Kidney glomerular epithelial cell (primary cell): ENCODE data around the gene USP43.
A peak's percentile ranks its signal among the peaks of the same experiment; 100 is the strongest.

Experiments used
- DNase-seq: peaks from one replicate; lab custom pipeline; 2025; lab: John Stamatoyannopoulos, UW

Gene USP43

DNA sequence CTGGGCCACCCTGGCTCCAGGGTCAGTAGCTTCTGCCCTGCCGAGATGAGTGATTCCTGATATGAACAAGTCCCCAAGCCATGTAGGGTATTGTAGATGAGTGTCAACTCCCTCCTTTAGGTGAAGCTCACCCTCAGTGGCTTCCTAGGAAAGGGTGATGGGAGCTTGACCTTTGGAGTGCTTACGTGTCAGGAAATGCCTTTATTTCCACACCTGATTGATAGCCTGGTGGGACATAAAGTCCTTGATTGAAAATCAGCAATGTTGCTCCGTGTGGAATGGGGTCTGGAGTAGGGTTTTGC, 58.4 kb downstream of the USP43 start:
- DNase-seq, result no peak

DNA sequence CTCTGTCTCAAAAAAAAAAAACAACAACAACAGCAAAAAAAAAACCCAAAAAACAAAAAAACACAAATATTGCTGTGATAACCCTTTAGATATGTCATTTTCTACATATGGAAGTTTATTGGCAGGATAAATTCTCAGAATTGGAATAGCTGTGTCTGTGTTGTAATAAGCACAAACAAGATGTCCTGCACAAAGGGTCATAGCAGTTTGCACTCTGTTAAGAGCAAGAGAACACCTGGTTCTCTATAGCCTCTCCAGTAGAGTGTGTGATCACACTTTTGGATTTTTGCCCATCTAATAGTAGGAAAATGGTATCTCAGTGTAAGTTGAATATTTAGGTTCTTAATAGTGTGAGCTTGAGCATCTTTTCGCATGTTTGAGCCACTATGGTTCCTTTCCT, 60.4 kb downstream of the USP43 start:
- no peak for DNase-seq

GRCh38 chr17:9707948-9708347, 62.6 kb downstream of the USP43 start:
- DNase-seq, result no peak

DNA sequence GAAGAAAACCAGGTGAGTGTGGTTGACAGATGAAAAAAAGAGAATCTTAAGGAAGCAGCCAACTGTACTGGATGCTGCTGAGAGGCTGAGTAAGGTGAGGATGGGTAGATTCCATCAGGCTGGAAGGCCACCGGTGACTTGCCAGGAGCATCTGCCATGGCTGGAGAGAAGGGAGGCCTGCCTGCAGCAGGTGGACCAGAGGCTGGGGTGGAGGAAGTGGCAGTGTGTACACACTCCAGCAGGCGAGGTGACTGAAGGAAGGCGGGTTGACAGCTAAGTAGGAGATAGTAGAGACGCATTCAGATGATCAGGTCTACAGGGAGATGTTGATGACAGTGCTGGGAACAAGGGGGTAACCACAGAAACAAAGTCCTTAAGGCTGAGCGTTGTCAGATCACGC, 69.5 kb downstream of the USP43 start:
- DNase-seq, result no peak

DNA sequence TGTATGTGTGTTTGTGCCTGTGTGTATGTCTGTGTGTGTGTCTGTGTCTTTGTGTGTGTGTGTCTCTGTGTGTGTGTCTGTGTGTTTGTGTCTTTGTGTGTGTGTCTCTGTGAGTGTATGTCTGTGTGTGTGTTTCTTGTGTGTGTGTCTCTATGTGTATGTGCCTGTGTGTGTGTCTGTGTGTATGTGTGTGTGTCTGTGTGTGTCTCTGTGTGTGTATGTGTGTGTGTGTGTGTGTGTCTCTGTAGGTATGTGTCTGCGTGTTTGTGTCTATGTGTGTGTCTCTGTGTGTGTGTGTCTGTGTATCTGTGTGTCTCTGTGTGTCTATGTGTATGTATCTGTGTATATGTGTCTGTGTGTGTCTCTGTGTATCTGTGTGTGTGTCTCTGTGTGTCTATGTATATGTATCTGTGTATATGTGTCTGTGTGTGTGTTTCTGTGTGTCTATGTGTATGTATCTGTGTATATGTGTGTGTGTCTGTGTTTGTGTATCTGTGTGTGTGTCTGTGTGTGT, 70.2 kb downstream of the USP43 start:
- DNase-seq, result no peak

- DNase-seq, result peak; percentile 8
Observed at GRCh38 chr17:9725575-9725974, 80.3 kb downstream of the USP43 start.

DNA sequence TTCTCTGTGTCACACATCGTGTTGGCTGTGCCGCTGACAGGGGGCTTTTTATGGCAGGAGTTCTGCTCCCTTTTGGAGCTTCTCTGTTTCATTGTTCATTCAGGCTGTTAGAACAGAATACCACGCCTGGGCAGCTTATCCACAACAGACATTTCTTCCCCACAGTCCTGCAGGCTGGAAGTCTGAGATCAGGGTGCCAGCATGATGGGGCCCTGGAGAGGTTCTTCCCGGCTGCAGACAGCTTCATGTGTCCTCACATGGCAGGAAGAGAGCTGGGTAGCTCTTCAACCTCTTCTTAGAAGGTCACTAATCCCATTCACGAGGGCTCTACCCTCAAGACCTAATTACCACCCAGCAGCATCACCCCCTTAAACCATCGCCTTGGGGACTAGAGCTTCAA, 81.0 kb downstream of the USP43 start:
- no peak for DNase-seq

DNA sequence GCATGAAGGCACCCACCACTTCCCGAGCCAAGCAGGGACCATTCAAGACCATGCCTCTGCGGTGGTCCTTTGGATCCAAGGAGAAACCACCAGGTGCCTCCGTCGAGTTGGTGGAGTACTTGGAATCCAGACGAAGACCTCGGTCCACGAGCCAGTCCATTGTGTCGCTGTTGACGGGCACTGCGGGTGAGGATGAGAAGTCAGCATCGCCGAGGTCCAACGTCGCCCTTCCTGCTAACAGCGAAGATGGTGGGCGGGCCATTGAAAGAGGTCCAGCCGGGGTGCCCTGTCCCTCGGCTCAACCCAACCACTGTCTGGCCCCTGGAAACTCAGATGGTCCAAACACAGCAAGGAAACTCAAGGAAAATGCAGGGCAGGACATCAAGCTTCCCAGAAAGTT, 82.7 kb downstream of the USP43 start:
- no peak for DNase-seq

GRCh38 chr17:9728564-9728963, 83.2 kb downstream of the USP43 start:
- DNase-seq, result no peak

DNA sequence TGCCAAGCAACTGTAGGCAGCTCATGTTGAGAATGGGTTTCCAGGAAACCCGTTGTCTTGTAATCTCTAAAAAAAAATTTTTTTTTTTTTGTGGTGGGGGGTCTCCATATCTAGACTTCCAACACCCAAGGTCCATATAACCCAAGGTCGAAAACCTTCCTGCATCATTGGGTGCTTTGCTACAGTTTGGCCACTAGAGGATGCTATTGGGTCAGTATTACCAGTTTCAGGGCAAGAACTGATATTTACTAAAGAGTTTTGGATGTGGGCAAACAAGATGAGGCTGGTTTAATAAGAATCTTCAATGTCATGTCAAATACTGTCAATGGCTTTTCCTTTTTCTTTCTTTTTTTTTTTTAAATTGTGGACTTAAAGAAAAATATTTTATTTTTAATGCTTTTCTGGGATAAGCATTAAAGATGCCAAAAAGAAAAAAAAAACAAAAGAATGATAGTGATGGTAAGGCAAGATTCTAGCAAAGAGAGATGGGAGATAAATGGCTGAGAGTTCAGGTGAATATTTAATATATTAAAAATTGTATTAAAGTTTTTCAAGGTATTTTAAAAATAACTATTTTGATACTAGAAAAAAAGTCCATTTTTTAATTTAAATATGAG, 83.8 kb downstream of the USP43 start:
- peak; percentile 38 for DNase-seq

DNA sequence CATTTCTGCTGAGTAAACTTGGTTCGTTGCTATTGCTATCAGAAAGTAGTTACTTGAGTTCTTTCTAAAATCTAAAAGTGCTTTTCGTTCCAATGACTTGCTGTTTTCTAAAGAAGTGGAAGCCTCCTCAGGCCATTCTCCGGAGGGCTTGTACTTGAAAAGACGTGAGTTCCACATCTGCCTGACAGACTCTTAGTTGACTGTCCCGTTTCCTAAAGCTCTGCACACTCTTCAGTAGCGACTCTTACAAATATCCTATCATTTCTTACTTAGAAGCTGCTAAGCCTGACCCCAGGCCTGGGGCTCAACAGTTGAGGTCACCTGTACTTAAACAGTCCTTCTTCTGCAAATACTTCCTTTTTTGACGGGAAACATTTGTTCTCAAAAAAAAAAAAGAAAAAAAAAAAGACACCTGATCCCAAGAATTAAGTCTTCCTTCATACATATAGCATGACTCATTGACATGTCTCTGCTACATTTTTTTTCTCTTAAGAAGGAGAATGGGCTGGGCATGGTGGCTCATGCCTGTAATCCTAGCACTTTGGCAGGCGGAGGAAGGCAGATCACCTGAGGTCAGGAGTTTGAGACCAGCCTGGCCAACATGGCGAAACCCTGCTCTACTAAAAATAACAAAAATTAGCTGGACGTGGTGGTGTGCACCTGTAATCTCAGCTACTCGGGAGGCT, 84.6 kb downstream of the USP43 start:
- DNase-seq, result peak; percentile 1

- no peak for DNase-seq
Observed at GRCh38 chr17:9750524-9750923, 105.2 kb downstream of the USP43 start.

GRCh38 chr17:9755083-9755482, 109.8 kb downstream of the USP43 start:
- DNase-seq, result no peak

DNA sequence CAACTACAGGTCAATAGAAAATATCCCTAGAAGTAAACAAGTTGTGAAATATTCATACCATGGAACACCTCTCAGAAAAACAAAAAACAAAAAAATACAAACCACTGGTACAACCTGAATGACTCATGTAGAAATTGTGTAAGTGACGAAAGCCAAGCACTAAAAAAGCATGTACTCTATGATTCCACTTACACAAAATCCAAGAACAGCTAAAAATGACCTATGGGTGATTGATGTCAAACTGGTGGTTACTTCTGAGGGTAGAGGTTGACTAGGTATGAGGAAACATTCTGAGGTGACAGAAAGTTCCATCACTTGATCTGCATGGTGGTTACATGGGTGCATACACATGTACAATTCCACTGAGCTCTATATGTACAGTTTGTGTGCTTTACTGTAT, 114.9 kb downstream of the USP43 start:
- no peak for DNase-seq

DNA sequence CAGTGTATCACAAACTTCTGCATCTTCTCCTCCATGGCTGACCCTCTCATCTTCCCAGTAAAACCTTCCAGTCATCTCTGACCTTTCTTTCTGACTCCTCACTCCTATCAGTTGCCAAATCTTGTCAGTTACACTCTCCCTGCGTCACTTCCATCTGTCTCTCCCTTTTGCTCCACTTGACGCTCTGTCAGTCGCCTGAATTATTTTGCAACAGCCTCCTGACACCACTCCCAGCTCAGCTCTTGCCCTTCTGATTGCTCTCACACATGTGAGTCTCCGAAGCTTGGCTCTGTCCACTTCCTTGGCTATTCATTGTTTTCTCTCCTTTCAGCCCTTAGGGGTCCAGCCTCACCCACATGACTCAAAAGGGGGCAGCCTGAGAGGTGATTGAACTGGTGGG, 118.3 kb downstream of the USP43 start:
- no peak for DNase-seq

DNA sequence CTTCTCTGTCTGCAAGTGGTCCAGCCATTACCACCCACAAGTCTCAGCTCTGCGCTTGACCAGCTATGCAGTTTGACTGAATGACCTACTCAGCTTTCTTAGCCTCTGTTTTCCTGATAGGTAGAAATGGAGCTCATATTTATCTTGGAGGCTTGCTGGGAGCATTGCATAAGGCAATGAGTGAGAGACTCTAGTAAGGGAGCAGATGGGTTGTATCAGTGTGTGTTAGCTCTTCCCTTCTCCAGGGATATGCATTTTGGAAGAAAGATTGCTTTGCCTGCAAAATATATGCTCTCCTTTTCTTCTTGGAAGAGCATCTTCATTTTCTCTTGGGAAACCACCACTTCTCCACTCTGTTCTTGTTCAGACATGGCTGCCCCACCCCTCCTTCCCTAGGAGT, 120.0 kb downstream of the USP43 start:
- DNase-seq, result no peak

- DNase-seq, result no peak
Observed at GRCh38 chr17:9766970-9767369, 121.7 kb downstream of the USP43 start.

DNA sequence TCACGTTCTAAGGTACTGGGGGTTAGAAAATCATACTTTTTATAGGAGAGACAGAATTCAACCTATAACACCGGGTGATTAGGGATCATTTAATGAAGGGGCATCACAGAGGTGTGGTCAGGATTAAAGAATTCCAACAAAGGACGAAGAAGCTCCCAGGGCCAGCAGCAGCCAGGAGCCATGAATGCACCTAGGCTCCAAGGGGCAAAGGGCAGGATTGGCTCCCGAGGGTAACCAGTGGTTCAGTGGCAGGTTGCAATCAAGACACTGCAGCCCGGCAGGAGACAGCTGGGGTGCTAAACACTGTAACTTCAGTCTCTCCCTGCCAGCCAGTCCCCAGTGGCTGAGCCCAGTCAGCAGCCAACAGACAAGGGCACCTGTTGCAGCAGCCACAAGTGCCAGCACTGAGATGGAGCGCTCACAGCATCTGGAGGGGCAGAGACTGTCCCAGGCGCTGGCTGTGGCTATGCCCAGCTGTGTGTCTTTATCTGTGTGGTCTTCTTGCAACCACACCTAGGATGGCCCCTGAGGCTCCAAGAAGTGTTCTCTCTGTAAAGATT, 122.2 kb downstream of the USP43 start:
- DNase-seq, result no peak

DNA sequence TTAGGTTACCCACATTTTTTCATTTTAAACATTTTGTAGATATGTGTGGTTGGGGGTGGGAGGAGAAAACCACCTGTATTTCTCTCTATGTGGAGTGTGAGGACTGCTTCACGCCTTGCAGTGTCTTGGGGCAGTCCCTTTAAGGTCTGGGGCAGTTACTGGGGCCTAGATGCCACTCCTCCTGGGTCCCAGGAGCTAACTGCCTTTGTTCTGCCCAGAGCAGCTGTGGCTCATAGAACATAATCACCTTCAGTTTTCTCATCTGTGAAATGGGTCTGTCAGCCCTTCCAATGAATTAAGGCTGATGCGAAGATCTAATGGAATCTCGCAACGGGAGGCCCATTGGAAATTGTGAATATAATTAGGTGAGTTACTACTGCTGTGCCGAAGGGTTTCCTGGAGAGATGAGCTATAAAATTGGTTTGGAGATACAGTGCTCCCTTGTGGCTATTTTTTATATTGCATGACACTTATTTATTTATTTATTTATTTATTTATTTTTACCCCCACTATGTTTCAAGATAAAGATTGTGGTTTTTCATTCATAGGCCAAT, 123.1 kb downstream of the USP43 start:
- peak; percentile 67 for DNase-seq

DNA sequence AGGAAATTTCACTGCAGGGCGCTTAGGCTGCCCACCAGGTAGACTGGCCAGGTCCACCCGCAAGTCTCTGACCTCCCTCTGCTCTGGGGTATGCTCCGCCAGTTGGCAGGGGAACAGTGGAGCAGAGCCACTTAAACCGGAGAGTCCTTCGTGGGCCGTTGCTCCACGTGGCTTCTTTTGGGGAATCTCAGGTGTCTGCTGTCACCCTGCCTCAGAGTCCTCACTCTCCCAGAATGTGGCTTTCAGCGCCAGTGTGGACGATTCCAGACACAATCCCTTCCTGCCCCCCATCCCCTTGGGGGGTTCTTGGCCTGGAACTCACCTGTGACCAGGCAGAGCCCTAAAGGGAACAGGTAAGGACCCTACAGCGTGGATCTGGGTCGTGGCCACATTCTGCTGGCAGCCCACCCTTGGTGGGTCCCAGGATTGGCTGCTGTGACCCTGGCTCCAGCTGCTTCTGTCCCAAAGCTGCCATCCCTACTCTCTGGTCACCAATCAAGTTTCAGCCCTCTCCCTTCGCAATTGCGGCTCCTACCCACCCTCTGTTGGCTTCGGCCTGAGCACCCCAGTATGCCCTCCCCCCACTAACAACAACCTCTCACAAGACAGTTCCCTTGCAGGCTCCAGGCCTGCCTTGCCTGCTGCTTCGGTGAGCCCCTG, 123.8 kb downstream of the USP43 start:
- DNase-seq, result no peak

DNA sequence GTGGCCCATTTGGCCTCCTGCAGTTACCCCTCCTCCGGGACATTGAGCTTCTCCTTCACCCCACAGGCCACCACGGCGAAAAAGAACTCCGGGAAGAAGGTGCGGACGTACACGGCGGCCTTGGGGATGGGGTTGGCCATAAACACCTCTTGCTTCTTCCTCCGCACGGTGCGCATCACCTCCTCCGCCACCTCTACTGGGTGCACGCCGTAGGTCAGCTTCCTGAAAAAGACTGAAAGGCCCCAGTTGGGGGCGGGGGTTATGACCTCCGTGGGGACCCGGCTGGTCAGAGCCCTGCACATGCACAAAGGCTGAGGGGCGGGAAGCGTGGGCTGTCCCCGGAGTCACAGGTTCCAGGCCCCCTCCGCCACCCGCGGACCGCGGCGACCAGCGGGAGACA, 126.1 kb downstream of the USP43 start:
- DNase-seq, result no peak

DNA sequence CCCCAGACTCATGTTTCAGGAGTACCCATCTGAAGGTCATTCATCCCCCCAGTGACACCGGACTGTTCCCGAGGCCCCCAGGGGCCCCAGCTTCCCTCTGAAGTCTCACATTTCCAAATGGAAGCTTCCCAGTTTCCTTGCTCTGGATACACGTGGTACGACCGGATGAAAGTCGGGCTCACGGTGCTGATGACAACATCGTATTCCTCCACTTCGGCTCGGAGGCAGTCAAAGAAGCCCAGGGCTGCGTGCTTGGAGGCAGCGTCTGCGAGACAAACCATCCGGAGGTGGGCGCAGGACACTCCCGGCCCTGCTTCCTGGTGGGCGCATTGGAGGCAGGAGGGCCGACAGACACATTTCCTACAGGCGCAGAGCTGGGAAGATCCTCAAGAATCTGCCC, 127.3 kb downstream of the USP43 start:
- DNase-seq, result no peak

DNA sequence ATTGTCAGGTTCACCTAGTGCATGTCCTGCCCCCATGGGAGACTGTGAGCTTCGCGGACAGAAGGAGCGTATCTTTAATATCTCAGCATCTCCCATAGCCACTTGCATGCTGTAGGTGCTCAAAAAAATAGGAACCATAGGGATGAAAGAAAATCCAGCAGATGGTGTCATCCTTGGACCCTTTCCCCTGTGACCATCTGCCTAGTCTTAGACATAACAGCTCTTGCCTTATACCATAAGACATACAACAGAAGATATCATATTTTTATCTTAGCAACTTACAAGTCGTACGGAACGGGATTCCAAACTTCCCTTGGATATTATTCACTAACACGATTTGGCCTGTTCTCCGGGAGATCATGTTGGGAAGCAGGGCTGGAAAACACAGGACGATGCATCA, 131.6 kb downstream of the USP43 start:
- no peak for DNase-seq
